ENCODE results near the gene ZNF425. TPM values are rescaled to one million over a fixed set of nuclear protein-coding genes. Genes with fewer than 3 reads are reported as not detected.

Gene ZNF425, protein sequence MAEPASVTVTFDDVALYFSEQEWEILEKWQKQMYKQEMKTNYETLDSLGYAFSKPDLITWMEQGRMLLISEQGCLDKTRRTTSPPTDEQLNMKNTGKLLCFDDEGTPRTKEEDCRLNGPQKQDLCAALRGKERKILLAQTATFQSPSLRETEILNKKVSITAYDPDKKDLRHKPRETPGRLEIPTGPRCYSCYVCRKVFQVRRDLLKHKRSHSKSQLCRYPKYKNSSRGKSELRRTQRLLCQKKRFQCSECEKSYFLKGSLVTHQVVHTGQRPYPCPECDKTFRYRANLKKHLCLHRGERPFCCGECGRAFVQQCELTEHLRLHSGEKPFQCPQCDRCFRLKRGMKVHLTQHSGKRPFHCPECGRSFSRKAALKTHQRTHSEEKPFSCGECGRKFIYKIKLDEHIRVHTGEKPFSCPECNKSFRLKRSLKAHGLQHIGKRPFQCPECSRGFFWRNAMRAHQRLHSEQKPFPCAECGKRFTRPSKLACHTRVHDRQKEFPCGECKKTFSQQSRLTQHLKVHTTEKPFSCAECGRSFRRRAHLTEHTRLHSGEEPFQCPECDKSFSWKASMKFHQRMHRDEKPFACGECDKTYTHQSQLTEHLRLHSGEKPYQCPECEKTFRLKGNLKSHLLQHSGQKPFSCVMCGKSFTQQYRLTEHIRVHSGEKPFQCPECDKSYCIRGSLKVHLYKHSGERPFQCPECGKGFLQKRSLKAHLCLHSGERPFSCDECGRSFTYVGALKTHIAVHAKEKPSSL
- 2.1 and 2.8 TPM in 2 replicates for total RNA-seq

DNA sequence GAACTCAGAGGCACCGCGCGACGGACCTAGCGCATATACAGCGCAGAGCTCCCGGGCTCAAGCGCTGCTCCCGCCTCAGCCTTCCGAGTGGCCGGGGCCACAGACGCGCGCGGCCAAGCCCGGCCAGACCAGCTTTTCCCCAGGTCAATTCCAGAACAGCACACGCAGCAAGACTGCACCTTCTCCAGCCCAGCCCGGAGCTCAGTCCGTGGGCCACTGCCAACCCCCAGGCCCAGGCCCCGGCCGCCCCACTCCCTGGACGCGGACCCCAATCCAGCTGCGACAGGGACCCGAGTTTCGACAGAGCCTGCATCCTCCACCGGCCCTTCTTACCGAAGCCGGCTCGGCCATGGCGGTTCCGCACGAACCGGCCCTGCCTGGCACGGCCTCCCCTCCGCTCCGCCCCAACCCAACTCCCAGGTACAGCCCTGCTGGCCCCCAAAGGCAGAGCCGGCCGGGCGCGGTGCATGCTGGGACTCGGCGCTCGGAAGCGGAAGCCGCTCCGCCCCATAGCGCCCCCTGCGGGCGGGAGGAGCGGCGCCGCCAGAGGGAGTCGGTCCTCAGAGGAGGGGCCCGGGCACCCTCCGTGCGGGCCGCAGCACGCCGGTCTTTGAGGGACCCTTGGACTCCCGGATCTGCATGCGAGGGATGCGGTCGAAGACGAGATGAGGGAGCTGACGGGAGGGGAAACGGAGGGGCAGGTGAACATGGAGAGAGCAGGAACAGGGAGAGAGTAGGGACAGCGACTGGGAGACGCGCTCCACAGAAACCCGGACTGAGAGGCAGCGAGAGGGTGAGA is at the start of gene ZNF425:
TSS of gene ZNF425 (minus strand) at position 462 of the 799 bp plus-strand sequence. CDS start at position 351, 111 bp downstream.

DNA sequence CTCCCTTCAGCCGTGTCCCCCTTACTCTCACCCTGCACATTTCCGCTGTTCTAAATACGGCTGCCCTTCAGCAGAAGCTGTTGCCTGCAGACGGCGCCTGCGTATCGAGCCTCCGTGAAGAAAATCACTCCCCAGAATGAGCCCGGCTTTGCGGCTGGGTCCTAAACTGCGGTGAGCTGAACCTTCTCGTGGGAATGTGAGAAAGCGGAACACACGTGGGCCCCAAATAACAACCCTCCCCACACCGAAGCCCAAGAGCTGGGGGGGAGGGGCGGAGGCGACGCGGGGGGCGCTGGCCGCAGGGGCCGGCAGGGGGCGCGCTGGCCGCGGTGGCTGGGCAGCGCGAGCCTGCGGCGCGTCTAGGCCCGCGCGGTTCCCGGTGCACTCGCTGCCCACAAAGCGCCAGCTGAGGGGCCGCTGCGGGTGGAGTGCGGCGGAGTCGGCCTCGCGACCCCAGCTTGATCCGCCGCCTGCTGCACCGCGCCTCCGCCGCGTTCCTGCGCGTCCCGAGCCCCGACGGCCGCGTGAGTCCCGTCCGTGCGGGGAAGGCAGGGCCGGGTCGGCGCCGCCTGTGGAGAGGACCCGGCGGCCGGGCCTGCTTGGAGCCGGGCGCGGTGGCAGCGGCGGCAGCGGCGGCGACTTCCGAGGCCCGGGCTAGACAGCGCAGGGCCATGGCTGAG is 21.1 kb upstream of the ZNF425 start, which contains the start of gene ZNF398:
TSS of gene ZNF398 (plus strand) at position 382 of the 680 bp plus-strand sequence. CDS start at position 672, 290 bp downstream.

DNA sequence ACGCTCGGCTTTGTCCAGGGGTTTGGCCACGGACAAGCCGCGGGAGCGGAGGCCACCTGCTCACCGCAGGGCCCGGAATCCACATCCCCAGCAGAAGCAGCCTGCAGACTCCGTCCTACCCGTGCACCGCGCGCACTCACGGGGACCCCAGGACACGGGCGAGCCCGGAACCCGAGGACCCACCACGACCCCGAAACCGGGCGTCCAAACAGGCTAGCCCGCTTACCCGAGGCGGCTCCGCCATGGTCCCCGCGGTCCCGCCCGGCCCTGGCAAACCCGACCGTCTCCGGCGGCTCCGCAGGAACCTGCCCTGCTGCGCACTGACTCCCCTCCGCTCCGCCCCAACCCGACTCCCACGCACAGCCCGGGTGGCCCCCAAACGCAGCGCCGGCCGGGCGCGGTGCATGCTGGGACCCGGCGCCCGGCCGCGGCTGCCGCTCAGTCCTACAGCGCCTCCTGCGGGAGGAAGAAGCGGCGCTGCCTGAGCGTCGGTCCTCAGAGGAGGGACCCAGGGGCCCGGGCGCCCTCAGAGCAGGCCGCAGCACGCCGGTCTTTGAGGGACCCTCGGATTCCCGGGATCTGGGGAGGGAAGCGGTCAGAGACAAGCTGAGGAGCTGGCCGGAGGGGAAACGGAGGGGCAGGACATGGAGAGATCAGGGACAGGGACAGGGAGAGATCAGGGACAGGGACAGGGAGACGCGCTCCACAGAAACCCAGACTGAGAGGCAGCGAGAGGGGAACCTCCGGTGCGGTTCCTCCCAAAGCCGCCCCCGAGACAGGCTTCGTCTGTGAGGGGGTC is 35.5 kb downstream of the ZNF425 start, which contains the start of gene ZNF786:
TSS of gene ZNF786 (minus strand) at position 322 of the 799 bp plus-strand sequence. CDS start at position 244, 78 bp downstream.

Other genes with a start within 250 kb of the ZNF425 start
- gene EZH2, start 242.0 kb downstream of the ZNF425 start, total RNA-seq: 10.3 and 11.7 TPM in 2 replicates
- 218 and 269 TPM in 2 replicates for gene PDIA4, start 97.8 kb downstream of the ZNF425 start, total RNA-seq
- gene ZNF786, start 35.6 kb downstream of the ZNF425 start, total RNA-seq: 6.0 and 8.6 TPM in 2 replicates
- gene ZNF398, start 21.1 kb upstream of the ZNF425 start, total RNA-seq: 12.6 and 14.5 TPM in 2 replicates
- 24.2 and 26.9 TPM in 2 replicates for gene ZNF282, start 69.2 kb upstream of the ZNF425 start, total RNA-seq
- gene ZNF212, start 113.3 kb upstream of the ZNF425 start, total RNA-seq: 4.1 and 4.7 TPM in 2 replicates
- gene ZNF783, start 135.9 kb upstream of the ZNF425 start, total RNA-seq: 4.1 and 6.3 TPM in 2 replicates